HG03103 (cell line): Measurements from ENCODE around the gene AHRR.

ENCODE experiments used
- ATAC-seq: cut with Tn5 transposase; IDR thresholded peaks from one replicate; pipeline ENCODE4 v1.9.1; 2021; ENCODE audit warnings: low read depth; ENCODE audit not compliant: unreplicated experiment

Gene AHRR

GRCh38 chr5:451587-452458 is 130.3 kb downstream of the AHRR start:
- ATAC-seq = no peak

GRCh38 chr5:452978-453710 is 131.6 kb downstream of the AHRR start:
- ATAC-seq = no peak

- no peak for ATAC-seq
Observed at GRCh38 chr5:453725-454481, 132.4 kb downstream of the AHRR start.

GRCh38 chr5:454936-455335 is 133.4 kb downstream of the AHRR start:
- ATAC-seq = no peak

GRCh38 chr5:455806-456205 is 134.3 kb downstream of the AHRR start:
- ATAC-seq = no peak

- no peak for ATAC-seq
Observed at GRCh38 chr5:456351-457194, 135.1 kb downstream of the AHRR start.

- ATAC-seq = no peak
Observed at GRCh38 chr5:457195-457961, 135.9 kb downstream of the AHRR start.

- ATAC-seq = no peak
Observed at GRCh38 chr5:458547-459353, 137.2 kb downstream of the AHRR start.

- no peak for ATAC-seq
Observed at GRCh38 chr5:459562-460272, 138.2 kb downstream of the AHRR start.

- ATAC-seq = no peak
Observed at GRCh38 chr5:460273-460625, 138.7 kb downstream of the AHRR start.

GRCh38 chr5:462051-462481 is 140.6 kb downstream of the AHRR start:
- ATAC-seq = no peak

- no peak for ATAC-seq
Observed at GRCh38 chr5:463301-463700, 141.8 kb downstream of the AHRR start.

- no peak for ATAC-seq
Observed at GRCh38 chr5:463952-464351, 142.4 kb downstream of the AHRR start.

- no peak for ATAC-seq
Observed at GRCh38 chr5:464446-464842, 142.9 kb downstream of the AHRR start.

GRCh38 chr5:464843-465590 is 143.5 kb downstream of the AHRR start:
- ATAC-seq = no peak

- no peak for ATAC-seq
Observed at GRCh38 chr5:465591-466403, 144.3 kb downstream of the AHRR start.
